Heart left ventricle (tissue), 13 donors: Measurements from ENCODE around the gene BTRC.
"Not testable (repeated sequence)": the region's sequence is repeated elsewhere in the genome, so short reads cannot be mapped to it uniquely, and the experiment has no call there.

ENCODE experiments used
- CTCF ChIP-seq, 12 donors: fragments of 200-600 bp; sonication (generic) in 4 of 12; IDR thresholded peaks; one replicate each; pipeline versions ENCODE4 v1.5.0 to v1.8.0; 2018 to 2022; ENCODE audit warnings: antibody characterized with exemption in 12 of 12, mild to moderate bottlenecking in 5 of 12
- POLR2A ChIP-seq, 2 donors: fragments of 450-650 bp; IDR thresholded peaks; one replicate each; pipeline ENCODE4 v1.6.1; 2017; ENCODE audit warnings: antibody characterized with exemption in 2 of 2, mild to moderate bottlenecking in 2 of 2, moderate library complexity in 2 of 2
- donor health status: ischemic (EF 13 %, LVEDD 7.1; RV severe dilation, severe dysfunction).
- donor health status: DM: no; HTN: yes; CAD: no.
- donor health status: DM: no; HTN: no; CAD: no.
- donor health status: ischemic (EF 25% LVEDD 6.9; RV normal size, moderate dysfunction).
- donor health status: ischemic (EF 25% LVEDD 5.7; RV mildly dilated, moderate dysfunction).
- donor health status: ischemic (EF 35%, LVEDD 5.7; RV mildly dilated, moderate dysfunction).
- donor health status: nonischemic (EF 11% LVEDD 7.7; RV severe dilation, severe dysfunction).
- donor health status: DM: yes; HTN: yes; CAD: no.
- donor health status: PGD.
- donor health status: ischemic (EF 29% LVEDD 5.4; RV normal size, mild dysfunction).
- donor health status: nonischemic (EF 23%, LVEDD 6.1; RV moderate dilation, normal function).

GRCh38 chr10:101352857-101353256 lies 1.1 kb upstream of the BTRC start:
- not testable (repeated sequence) for TF ChIP-seq POLR2A, CTCF (IDR thresholded peaks at IDR 0.05)
